K562 (cell line): ENCODE results near the gene RAD1.

Experiments
- HCFC1 ChIP-seq: IDR thresholded peaks from 2 replicates; pipeline ENCODE4 v1.6.1; 2012; ENCODE audit warnings: low read depth, low read length, improper control_type of control experiment
- SAFB2 ChIP-seq: fragments of 200-400 bp; formaldehyde crosslinking; IDR thresholded peaks from 2 replicates; pipeline ENCODE4 v1.6.1; 2018; ENCODE audit warnings: borderline replicate concordance, low read length, low read depth, moderate library complexity; ENCODE audit not compliant: severe bottlenecking

GRCh38 chr5:34928267-34928666 is 13.0 kb upstream of the RAD1 start:
- TF ChIP-seq SAFB2 (no peak), HCFC1 (no peak)
